K562 (cell line): ENCODE results near the gene FGR. TPM values are rescaled to one million over a fixed set of nuclear protein-coding genes. Genes with fewer than 3 reads are reported as not detected.
A peak's percentile ranks its signal among the peaks of the same experiment; 100 is the strongest.

ENCODE experiments used
- ATAC-seq: fragments of 200-7000 bp; cut with Tn5 transposase; 3 replicates; pipeline ENCODE4 v1.9.1; 2020; ENCODE audit warnings: moderate library complexity
- BruUV-seq: library from RNA; stranded (reverse); fragments of 400-500 nt; replicated peaks from 2 replicates; lab custom pipeline; 2021; lab: Mats Ljungman, UMichigan
- CTCF ChIA-PET: fragments of 300-600 bp; formaldehyde crosslinking; extraction: SDS; loops from one replicate; lab custom pipeline; 2021; ENCODE audit warnings: low intra/inter-chr PET ratio; lab: Yijun Ruan, JAX
- POLR2A ChIA-PET: fragments of 300-600, 350-650 bp; sonication (Branson Sonifier 250); formaldehyde crosslinking; extraction: SDS; loops from one replicate; lab custom pipeline; 2021; ENCODE audit warnings: antibody characterized with exemption, inconsistent platforms; lab: Yijun Ruan, JAX
- DNase-seq, 4 experiments: peaks; one replicate each; pipeline versions ENCODE4 v3.0.0 to v3.0.0-alpha.2; 2011 to 2018; ENCODE audit warnings: low spot score in 3 of 4, mixed read lengths in 3 of 4; ENCODE audit errors: extremely low read depth in 1 of 4
- FAIRE-seq: peaks from 2 replicates; lab custom pipeline; 2011; peaks lifted over from hg19 to GRCh38; lab: Jason Lieb, UNC
- H2AFZ ChIP-seq: 2 replicates; pipeline ENCODE4 v1.6.0; 2011; ENCODE audit warnings: low read depth, low read length, control low read depth, inconsistent platforms
- H3K27ac ChIP-seq: fragments of 200-600 bp; 3 replicates; pipeline ENCODE4 v1.8.0; 2011; ENCODE audit warnings: low read depth, mild to moderate bottlenecking, control low read depth, inconsistent platforms, low read length, moderate library complexity, mixed read lengths; ENCODE audit errors: extremely low read depth
- H3K27me3 ChIP-seq, 2 experiments: fragments of 300-600 bp in 1 of 2; 2 replicates in 1 of 2; 3 replicates in 1 of 2; pipeline versions ENCODE4 v1.6.0 to v1.8.0; 2011; ENCODE audit warnings: inconsistent platforms in 2 of 2, low read length in 2 of 2, mild to moderate bottlenecking in 1 of 2, mixed read lengths in 1 of 2, moderate library complexity in 1 of 2; ENCODE audit not compliant: control insufficient read depth in 2 of 2, insufficient read depth in 2 of 2
- H3K36me3 ChIP-seq: fragments of 300-600 bp; 3 replicates; pipeline ENCODE4 v1.8.0; 2011; ENCODE audit warnings: mild to moderate bottlenecking, low read length, inconsistent platforms; ENCODE audit not compliant: control insufficient read depth, insufficient read depth
- H3K4me1 ChIP-seq, 2 experiments: fragments of 200-600 bp in 1 of 2; replicated peaks in 1 of 2; 2 replicates in 1 of 2; 3 replicates in 1 of 2; pipeline versions ENCODE4 v1.5.1 to v1.8.0; 2011; ENCODE audit warnings: inconsistent platforms in 2 of 2, low read length in 2 of 2, mild to moderate bottlenecking in 1 of 2, mixed read lengths in 1 of 2, moderate library complexity in 1 of 2; ENCODE audit not compliant: control insufficient read depth in 2 of 2, insufficient read depth in 2 of 2
- H3K4me2 ChIP-seq: 2 replicates; pipeline ENCODE4 v1.6.1; 2011; ENCODE audit warnings: low read length, control low read depth, inconsistent platforms, mixed read lengths; ENCODE audit not compliant: insufficient read depth
- H3K4me3 ChIP-seq: fragments of 200-600 bp; sonication (generic), shearing (Covaris generic); 2 replicates; pipeline ENCODE4 v1.5.1; 2016; ENCODE audit warnings: control low read depth, inconsistent platforms
- H3K79me2 ChIP-seq: fragments of 200-600 bp; 3 replicates; pipeline ENCODE4 v1.8.0; 2011; ENCODE audit warnings: low read length, inconsistent platforms; ENCODE audit not compliant: control insufficient read depth, insufficient read depth
- H3K9ac ChIP-seq, 2 experiments: 2 replicates each; pipeline versions ENCODE4 v1.6.0 to v1.6.1; 2011; ENCODE audit warnings: low read depth in 2 of 2, low read length in 2 of 2, control low read depth in 1 of 2, inconsistent platforms in 1 of 2, mild to moderate bottlenecking in 1 of 2, mixed read lengths in 1 of 2; ENCODE audit not compliant: insufficient read depth in 1 of 2
- H3K9me1 ChIP-seq: one replicate; pipeline ENCODE4 v1.6.0; 2011; ENCODE audit warnings: inconsistent platforms, mild to moderate bottlenecking, low read length, moderate library complexity; ENCODE audit not compliant: control insufficient read depth, insufficient read depth
- H3K9me3 ChIP-seq: replicated peaks from 2 replicates; pipeline ENCODE4 v1.5.1; 2011; ENCODE audit warnings: low read depth, low read length, inconsistent platforms; ENCODE audit not compliant: control insufficient read depth, insufficient read depth
- H4K20me1 ChIP-seq: replicated peaks from 2 replicates; pipeline ENCODE4 v1.6.1; 2011; ENCODE audit warnings: low read length, inconsistent platforms, mixed read lengths; ENCODE audit not compliant: control insufficient read depth, insufficient read depth
- BCOR ChIP-seq: fragments of 450-650 bp; IDR thresholded peaks from 2 replicates; pipeline ENCODE4 v1.6.1; 2016
- HNRNPL ChIP-seq: fragments of 200-400 bp; formaldehyde crosslinking; IDR thresholded peaks from 2 replicates; pipeline ENCODE4 v1.6.1; 2017; ENCODE audit warnings: low read depth, mild to moderate bottlenecking, low read length
- PYGO2 ChIP-seq: fragments of 450-650 bp; IDR thresholded peaks from 2 replicates; pipeline ENCODE4 v1.6.1; 2016; ENCODE audit warnings: mild to moderate bottlenecking, missing genetic modification characterization, moderate library complexity, missing compliant biosample characterization
- RBM25 ChIP-seq: fragments of 200-400 bp; formaldehyde crosslinking; IDR thresholded peaks from 2 replicates; pipeline ENCODE4 v1.6.1; 2018; ENCODE audit warnings: low read length, low read depth, moderate library complexity; ENCODE audit not compliant: severe bottlenecking
- ZFP36 ChIP-seq: fragments of 150-350 bp; IDR thresholded peaks from 2 replicates; pipeline ENCODE4 v1.6.1; 2018; ENCODE audit warnings: low read length, low read depth; ENCODE audit not compliant: partially characterized antibody
- ZNF3 ChIP-seq: fragments of 250-450 bp; sonication (Bioruptor Pico); IDR thresholded peaks from 2 replicates; pipeline ENCODE4 v1.5.0; 2021; ENCODE audit warnings: mild to moderate bottlenecking, moderate library complexity
- ZNF436 ChIP-seq: fragments of 250-450, 450-650 bp; sonication (Bioruptor Pico); formaldehyde crosslinking; IDR thresholded peaks from 2 replicates; pipeline ENCODE4 v1.7.0; 2020; ENCODE audit warnings: mild to moderate bottlenecking
- WGBS: fragments of 100-300 bp; shearing (Covaris generic); methylation state at CpG from one replicate; pipeline ENCODE4 v1.1.6; 2016; ENCODE audit warnings: low coverage, mixed read lengths; ENCODE audit not compliant: insufficient coverage; ENCODE audit errors: missing lambda C conversion rate; 5-methylcytosine and 5-hydroxymethylcytosine counted together
- in situ Hi-C: fragments of 300-500 bp; cut with MboI; formaldehyde crosslinking; loops from 4 replicates; pipeline ENCODE4 v1.15.0; 2018; ENCODE audit warnings: inconsistent platforms, mixed read lengths
- intact Hi-C: fragments of 100-400 bp; cut with micrococcal nuclease; formaldehyde crosslinking; loops from 2 replicates; pipeline ENCODE4 v1.14.2; 2022
- polyA plus RNA-seq, 8 experiments: library from polyadenylated mRNA; depleted of rRNA in 4 of 8; stranded (reverse) in 5 of 8; unstranded in 3 of 8; fragments of >200 nt; fragmentation: Nextera tagmentation in 2 of 8; fragmentation: Illumina TruSeq in 1 of 8; extraction: Ambion mirVana in 2 of 8; extraction: Trizol in 1 of 8; gene quantifications; 2 replicates each; pipeline versions ENCODE4 v1.2.1 to v1.2.3, GENCODE V29; 2011 to 2014; ENCODE audit warnings: inconsistent platforms in 1 of 8, missing spikeins in 1 of 8
- total RNA-seq, 7 experiments: library from RNA; depleted of rRNA in 6 of 7; stranded (reverse); fragments of >200 nt in 6 of 7; fragmentation: Illumina TruSeq in 2 of 7; extraction: Trizol in 2 of 7; gene quantifications; 2 replicates each; pipeline versions ENCODE4 v1.2.1 to v1.2.3, GENCODE V29; 2011 to 2021; ENCODE audit warnings: low replicate concordance in 1 of 7
- TF ChIP-seq, protein P1 (sequence below): fragments of 250-450 bp; sonication (Bioruptor Pico); IDR thresholded peaks from 2 replicates; pipeline ENCODE4 v1.9.0; 2021; ENCODE audit warnings: mild to moderate bottlenecking, inconsistent platforms
- TF ChIP-seq, protein P2 (sequence below): sonication (generic); formaldehyde crosslinking; IDR thresholded peaks from 2 replicates; pipeline ENCODE4 v1.8.0; 2022; ENCODE audit warnings: mild to moderate bottlenecking, missing genetic modification reagents

Gene FGR
- total and polyA plus RNA-seq, 9 of the 15 experiments (the other 6 are each of a cell fraction or from before 2014, with no cell fraction given), result 0.04 to 0.11 TPM; not detected in 7

DNA sequence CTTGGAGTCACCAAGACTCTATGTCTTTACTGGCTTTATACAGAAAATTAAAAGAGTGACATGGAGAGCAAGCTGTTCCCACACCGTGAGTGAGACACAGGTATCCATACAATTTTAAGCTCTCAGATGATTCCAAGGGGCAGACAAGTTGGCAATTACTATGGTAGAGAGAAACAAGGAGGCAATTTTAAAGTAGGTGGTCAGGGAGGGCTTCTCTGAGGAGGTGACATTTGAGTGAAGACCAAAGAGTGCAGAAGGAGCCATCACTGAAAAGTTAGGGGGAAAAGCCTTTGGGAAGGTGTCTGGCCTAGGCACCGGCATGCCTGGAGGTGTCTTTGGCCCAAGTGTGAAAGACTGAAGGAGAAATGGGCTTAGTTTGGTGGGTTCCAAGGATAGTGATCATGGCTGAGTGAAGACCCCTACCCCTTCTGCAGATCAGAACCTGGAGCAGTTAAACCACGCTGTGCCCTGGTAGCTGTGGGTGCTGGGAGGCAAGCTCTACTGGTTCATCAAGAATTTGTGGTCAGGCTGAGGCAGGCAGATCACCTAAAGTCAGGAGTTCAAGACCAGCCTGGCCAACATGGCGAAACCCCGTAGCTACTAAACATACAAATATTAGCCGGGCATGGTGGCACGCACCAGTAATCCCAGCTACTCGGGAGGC is 26.6 kb upstream of the FGR start:
- ATAC-seq, result no peak
- WGBS, result 77% methylated on average over 8 of the region's 8 CpGs
- no TSS peak for BruUV-seq
- H3K4me2 ChIP-seq, result no peak overlapping the region
- no peaks in the 10 kb centered on the region for H4K20me1 ChIP-seq
- no peaks in the 10 kb centered on the region for H3K36me3 ChIP-seq
- CTCF ChIA-PET, result interaction anchor here (2.7 to 8.3 kb wide), 2 partner anchors 45 to 53 kb away, joined by 11 to 157 read pairs; no protein-coding TSS in a partner anchor
- no peak overlapping the region for H3K4me3 ChIP-seq
- POLR2A ChIA-PET, result interaction anchor here (0.5 to 1.3 kb wide), 3 partner anchors 113 to 939 kb away, joined by 3 to 4 read pairs (median 3); no protein-coding TSS in a partner anchor
- no peaks in the 10 kb centered on the region for H3K9me3 ChIP-seq
- H2AFZ ChIP-seq, result peak overlapping the region; percentile 15; the same call in 1 of the 2 replicates
- H3K79me2 ChIP-seq, result no peaks in the 10 kb centered on the region
- DNase-seq, result no peak
- H3K27ac ChIP-seq, result no peak overlapping the region
- no peak for FAIRE-seq
- peaks cover 20 to 26% of the 10 kb centered on the region in 2 experiments for H3K4me1 ChIP-seq
- H3K9ac ChIP-seq, result no peak overlapping the region
- no peak for TF ChIP-seq PYGO2
- peak; percentile 87 for TF ChIP-seq ZFP36
- no peak for TF ChIP-seq HNRNPL
- TF ChIP-seq, protein P1, sequence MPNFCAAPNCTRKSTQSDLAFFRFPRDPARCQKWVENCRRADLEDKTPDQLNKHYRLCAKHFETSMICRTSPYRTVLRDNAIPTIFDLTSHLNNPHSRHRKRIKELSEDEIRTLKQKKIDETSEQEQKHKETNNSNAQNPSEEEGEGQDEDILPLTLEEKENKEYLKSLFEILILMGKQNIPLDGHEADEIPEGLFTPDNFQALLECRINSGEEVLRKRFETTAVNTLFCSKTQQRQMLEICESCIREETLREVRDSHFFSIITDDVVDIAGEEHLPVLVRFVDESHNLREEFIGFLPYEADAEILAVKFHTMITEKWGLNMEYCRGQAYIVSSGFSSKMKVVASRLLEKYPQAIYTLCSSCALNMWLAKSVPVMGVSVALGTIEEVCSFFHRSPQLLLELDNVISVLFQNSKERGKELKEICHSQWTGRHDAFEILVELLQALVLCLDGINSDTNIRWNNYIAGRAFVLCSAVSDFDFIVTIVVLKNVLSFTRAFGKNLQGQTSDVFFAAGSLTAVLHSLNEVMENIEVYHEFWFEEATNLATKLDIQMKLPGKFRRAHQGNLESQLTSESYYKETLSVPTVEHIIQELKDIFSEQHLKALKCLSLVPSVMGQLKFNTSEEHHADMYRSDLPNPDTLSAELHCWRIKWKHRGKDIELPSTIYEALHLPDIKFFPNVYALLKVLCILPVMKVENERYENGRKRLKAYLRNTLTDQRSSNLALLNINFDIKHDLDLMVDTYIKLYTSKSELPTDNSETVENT (CRISPR knock-in tag), result no peak
- peak; percentile 53; the same call in 1 of the 2 replicates for TF ChIP-seq ZNF436 (CRISPR knock-in tag)
- peak; percentile 57; the same call in 1 of the 2 replicates for TF ChIP-seq BCOR
- TF ChIP-seq RBM25, result peak; percentile 42
- TF ChIP-seq, protein P2, sequence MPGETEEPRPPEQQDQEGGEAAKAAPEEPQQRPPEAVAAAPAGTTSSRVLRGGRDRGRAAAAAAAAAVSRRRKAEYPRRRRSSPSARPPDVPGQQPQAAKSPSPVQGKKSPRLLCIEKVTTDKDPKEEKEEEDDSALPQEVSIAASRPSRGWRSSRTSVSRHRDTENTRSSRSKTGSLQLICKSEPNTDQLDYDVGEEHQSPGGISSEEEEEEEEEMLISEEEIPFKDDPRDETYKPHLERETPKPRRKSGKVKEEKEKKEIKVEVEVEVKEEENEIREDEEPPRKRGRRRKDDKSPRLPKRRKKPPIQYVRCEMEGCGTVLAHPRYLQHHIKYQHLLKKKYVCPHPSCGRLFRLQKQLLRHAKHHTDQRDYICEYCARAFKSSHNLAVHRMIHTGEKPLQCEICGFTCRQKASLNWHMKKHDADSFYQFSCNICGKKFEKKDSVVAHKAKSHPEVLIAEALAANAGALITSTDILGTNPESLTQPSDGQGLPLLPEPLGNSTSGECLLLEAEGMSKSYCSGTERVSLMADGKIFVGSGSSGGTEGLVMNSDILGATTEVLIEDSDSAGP (CRISPR knock-in tag), result no peak
- TF ChIP-seq ZNF3, result no peak
- intact Hi-C loops (loop anchor here (2.0 to 10.0 kb wide), 4 partner anchors 104 to 617 kb away; partner anchors contain the start of gene GPR3), in situ Hi-C loops (loop anchor here (5.0 kb wide), 3 partner anchors 49 to 269 kb away; partner anchors contain the start of gene GPR3)
- no peaks in the 10 kb centered on the region for H3K9me1 ChIP-seq
- H3K27me3 ChIP-seq, result no peaks in the 10 kb centered on the region
